Stimulated activated CD8-positive, alpha-beta memory T cell treated with anti-CD3 and anti-CD28 coated beads, Interleukin-15, amount 100 ng/mL, for 48 hours (primary cell): Measurements from ENCODE around the gene TIGD7.
A peak's percentile ranks its signal among the peaks of the same experiment; 100 is the strongest.

Experiments used
- DNase-seq, 2 donors: peaks; one replicate each; pipeline ENCODE4 v3.0.0-alpha.2; 2020; ENCODE audit warnings: low read depth in 2 of 2

TIGD7 gene

DNA sequence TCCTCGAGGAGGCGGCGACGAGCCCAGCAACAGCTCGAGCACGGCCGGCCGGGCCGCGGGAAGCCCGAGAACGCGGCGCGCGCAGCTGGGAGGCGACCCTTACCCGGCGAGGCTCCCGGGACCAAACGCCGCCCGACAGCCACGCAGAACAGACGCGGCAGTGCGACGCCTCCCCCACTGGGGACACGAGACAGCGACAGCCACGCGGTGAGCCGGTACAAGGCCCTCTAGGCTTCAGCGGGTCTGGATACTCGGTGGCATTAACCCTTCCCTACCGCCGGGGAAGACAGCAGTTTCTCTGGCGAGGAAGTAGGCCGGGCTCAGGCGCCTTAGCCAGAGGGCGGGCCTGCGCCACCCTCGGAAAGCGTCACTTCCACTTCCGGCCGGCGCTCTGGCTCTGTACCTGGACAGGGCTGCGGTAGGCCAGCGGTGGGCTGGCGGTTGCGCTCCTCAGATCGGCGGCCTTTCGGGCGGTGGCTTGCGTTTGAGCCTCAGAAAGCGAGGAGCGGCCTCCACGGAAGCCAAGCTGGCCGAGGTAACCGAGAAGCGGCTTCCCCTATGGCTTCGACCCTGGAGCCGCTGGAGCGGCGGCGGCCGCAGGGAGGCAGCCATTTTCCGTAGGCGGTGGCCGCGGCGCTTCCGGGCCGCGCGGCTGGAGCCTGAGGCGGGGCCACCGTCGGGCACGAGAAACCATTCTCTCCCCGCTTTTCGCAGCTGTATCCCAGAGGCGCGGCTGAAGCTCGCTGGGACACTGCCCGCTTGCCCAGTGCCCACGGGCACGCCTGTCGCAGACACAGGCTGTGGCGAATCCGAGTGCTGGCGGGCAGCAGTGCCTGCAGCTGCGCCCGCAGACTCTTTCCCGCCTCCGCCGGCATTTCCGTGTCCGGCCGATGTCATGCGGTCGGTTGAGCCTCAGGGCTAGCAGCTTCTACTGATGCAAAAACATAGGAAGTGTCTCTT, at the start of gene TIGD7, which contains the start of gene ZNF75A:
Gene TIGD7, minus strand, starts transcription at position 322 of the 960 bp plus-strand sequence. CDS start 4,816 bp downstream, outside the sequence.
Gene ZNF75A, plus strand, starts transcription at position 389 of the 960 bp plus-strand sequence. CDS start 2,932 bp downstream, outside the sequence.
- peak; percentile 77 to 78 for DNase-seq

GRCh38 chr16:3349175-3349574, 43.9 kb upstream of the TIGD7 start:
- DNase-seq = no peak

- no peak for DNase-seq
Measured at GRCh38 chr16:3348547-3349167, 43.4 kb upstream of the TIGD7 start.

GRCh38 chr16:3347586-3347985, 42.4 kb upstream of the TIGD7 start:
- no peak for DNase-seq

- no peak for DNase-seq
Measured at GRCh38 chr16:3346041-3346440, 40.8 kb upstream of the TIGD7 start.

DNA sequence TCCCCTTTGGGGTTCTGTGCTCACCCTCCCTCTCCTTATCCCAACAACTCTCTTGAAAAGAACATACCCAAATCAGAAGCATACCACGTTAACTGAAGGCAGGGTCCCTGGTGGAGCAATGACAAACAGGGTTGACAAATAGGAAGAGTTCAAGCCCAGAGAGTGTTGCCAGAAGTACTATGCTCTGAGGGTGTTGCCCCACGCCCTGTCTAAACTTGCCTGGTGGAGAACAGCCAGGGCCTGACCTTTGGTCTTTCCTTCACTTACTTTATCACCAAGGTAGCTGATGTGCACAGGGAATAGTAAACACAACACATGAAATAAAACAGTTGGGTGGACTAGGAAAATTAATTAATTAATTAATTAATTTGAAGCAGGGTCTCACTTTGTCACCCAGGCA, 23.4 kb upstream of the TIGD7 start:
- DNase-seq = no peak

DNA sequence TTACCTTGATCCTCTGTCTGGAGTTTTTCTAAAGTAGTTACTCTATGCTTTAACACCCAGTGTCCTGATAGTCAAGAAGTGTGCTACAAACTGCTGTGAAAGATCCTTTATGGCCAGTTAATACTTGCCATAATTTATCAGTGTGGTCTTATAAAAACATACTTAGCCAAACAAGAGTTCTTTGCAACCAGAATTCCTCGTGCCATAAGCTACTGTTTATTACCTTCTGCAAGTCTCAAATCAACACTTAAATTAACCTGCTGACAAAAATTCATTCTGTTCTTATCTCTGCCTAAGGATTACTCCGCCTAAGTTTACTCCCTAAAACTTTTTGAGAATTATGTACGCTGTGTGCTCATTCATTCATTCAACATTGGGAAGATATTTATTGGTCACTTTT, 22.9 kb upstream of the TIGD7 start:
- DNase-seq = no peak

- no peak for DNase-seq
Measured at GRCh38 chr16:3327514-3327913, 22.3 kb upstream of the TIGD7 start.

- DNase-seq = no peak
Measured at GRCh38 chr16:3321816-3322215, 16.6 kb upstream of the TIGD7 start.

DNA sequence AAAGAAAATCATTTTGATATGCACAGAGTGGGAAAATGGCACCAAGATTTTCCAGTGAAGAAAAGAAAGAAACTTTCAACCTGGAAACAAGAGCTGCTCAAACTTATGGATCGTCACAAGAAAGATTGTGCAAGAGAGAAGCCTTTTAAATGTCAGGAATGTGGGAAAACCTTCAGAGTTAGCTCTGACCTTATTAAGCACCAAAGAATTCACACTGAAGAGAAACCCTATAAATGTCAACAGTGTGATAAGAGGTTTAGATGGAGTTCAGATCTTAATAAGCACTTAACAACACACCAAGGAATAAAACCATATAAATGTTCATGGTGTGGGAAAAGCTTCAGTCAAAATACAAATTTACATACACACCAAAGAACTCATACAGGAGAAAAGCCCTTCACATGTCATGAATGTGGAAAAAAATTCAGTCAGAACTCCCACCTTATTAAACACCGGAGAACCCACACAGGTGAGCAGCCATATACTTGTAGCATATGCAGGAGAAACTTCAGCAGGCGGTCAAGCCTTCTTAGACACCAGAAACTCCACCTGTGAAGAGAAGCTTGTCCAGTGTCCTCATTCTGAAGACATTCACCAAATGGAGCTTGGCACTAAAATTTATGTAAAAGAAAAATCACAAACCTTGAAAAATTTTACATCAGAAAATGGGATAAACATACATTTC, 12.2 kb upstream of the TIGD7 start:
- no peak for DNase-seq

DNA sequence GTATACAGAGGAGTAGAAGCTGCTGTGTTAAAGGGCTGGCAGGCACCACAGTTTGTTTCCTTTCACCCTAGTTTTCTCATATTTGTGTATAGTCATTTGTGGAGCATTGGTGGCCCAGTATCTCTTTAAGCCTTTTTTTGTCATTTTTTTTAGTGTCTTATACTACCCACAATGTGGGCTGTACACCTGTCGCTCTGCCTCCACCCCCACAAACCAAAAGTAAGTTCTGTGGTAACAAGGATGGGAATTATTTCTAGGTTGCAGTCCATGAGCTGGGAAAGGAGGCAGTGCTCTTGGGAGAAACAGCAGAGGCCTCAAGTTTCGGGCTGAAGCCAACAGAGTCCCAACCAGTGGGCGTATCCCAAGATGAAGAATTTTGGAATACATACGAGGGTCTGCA, 6.3 kb upstream of the TIGD7 start:
- no peak for DNase-seq

GRCh38 chr16:3306078-3306477, 848 bp upstream of the TIGD7 start:
- no peak for DNase-seq

DNA sequence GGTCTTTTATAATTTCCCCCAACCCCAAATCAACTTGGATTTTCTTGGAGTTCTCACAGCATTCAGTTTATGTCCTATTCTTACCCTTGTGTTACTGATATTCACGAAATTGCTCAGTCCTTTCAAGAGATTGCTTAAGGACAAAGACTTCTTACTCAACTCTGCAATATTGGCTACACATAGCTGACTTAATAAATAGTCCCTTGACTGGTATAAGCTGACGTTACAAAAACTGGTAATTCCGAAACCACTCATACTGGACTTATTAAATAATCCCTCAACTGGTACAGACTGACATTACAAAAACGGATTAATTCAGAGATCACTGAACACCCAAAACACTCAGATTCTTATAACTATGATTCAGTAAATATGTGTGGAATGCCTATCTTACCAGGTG, 860 bp downstream of the TIGD7 start:
- DNase-seq = no peak

- no peak for DNase-seq
Measured at GRCh38 chr16:3295783-3296182, 9.4 kb downstream of the TIGD7 start.

- DNase-seq = no peak
Measured at GRCh38 chr16:3295209-3295608, 10.0 kb downstream of the TIGD7 start.

- DNase-seq = no peak
Measured at GRCh38 chr16:3292604-3293003, 12.6 kb downstream of the TIGD7 start.

DNA sequence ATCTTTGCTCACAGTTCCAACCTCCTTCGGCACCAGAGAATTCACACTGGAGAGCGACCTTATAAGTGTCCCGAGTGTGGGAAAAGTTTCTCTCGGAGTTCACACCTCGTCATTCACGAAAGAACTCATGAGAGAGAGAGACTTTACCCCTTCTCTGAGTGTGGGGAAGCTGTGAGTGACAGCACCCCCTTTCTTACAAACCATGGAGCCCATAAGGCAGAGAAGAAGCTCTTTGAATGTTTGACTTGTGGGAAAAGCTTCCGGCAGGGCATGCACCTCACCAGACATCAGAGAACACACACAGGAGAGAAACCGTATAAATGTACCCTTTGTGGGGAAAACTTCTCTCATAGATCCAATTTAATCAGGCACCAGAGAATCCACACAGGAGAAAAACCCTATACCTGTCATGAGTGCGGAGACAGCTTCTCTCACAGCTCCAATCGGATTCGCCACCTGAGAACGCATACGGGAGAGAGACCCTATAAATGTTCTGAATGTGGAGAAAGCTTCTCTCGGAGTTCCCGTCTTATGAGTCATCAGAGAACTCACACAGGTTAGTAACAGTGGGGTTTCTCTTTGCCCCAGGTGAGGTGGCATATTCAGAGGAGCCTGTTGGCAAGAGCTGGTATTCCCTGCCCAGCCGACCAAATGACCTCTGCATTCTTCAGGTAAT, 15.1 kb downstream of the TIGD7 start:
- DNase-seq = no peak

- DNase-seq = no peak
Measured at GRCh38 chr16:3285131-3285530, 20.1 kb downstream of the TIGD7 start.

DNA sequence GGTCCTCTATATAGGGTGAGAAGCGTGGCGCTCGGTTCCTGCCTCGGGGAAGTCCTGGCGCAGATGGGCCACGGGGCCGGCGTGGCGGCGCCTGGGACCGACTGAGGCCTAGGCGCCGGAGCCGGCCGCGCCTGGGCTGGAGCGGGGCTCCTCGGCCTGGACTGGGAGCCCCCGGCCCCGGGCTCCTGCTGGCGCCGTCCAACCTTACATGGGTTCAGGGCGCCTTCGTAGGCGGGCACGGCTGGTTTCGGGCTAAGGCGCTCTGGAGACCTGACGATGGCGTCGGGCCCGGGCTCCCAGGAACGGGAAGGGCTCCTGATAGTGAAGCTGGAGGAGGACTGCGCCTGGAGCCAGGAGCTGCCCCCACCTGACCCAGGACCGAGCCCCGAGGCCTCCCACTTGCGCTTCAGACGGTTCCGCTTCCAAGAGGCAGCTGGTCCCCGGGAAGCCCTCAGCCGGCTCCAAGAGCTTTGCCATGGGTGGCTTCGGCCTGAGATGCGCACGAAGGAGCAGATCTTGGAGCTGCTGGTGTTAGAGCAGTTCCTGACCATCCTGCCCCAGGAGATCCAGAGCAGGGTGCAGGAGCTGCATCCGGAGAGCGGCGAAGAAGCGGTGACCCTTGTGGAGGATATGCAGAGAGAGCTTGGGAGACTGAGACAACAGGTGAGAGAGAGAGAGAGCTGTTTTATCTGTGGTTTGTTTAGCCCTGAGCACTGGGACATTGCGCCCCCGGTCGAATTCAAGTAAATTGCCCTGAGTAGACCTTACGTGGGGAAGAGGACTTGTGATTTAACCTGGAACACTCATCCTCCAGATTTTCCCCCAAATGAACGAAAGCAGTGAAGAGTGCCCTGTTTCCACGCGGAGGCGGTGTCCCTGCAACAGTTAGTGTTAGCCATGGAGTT, 21.4 kb downstream of the TIGD7 start:
- DNase-seq = no peak

- DNase-seq = peak; percentile 89 to 91
Measured at GRCh38 chr16:3282730-3283542, 22.3 kb downstream of the TIGD7 start, which contains the start of gene ZNF263. ZNF263 (plus strand) TSS chr16:3283491; CDS start chr16:3283819, 328 bp downstream.
